Measurements from ENCODE around the gene PRR29.

Gene PRR29

DNA sequence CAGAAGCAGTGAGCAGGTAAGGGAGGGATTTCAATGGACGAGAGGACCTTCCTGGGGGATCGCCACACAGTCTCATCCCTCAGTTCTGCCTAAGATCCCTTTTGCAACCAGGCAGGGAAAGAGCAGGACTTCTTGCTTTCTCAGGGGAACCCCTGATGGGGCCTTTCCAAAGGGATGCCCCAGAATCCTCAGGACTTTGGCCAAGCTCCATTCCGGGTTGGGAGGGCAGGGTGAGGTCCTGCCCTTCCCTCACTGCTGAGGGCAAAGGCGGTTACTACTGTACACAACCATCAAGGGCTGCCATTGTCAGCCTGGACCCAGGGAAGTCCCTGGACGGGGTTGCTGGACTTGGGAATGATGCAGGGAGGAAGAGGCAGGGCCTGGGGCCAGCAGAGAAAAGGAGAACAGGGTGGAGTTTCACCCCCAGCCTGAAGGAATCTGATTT, 9.7 kb downstream of the PRR29 start:
- Histone ChIP-seq H3K4me3 (ENCODE audit: low read depth, low read length, poor library complexity, severe bottlenecking) (no peak overlapping the region), H2AFZ (ENCODE audit: low read length) (no peak overlapping the region), H4K20me1 (ENCODE audit: insufficient read depth, low read length) (no peaks in the 10 kb centered on the region), H3K27me3 (ENCODE audit: insufficient read depth, low read length) (no peaks in the 10 kb centered on the region), H3K27ac (ENCODE audit: low read depth, low read length, poor library complexity, severe bottlenecking) (no peak overlapping the region), H3F3A (ENCODE audit: insufficient read depth, low read length) (no peaks in the 10 kb centered on the region), H3K4me2 (ENCODE audit: low read length) (no peak overlapping the region), H3K9me3 (ENCODE audit: low read length) (no peaks in the 10 kb centered on the region), H3K36me3 (ENCODE audit: insufficient read depth, low read length) (peaks cover 46% of the 10 kb centered on the region), H3K9ac (ENCODE audit: low read length) (no peak overlapping the region), H3K9me2 (ENCODE audit: low read depth, low read length) (no peaks in the 10 kb centered on the region), H3K4me1 (ENCODE audit: insufficient read depth, low read length, severe bottlenecking) (peaks cover 23% of the 10 kb centered on the region), H3K79me2 (ENCODE audit: insufficient read depth, low read length) (peaks cover 20% of the 10 kb centered on the region; the same call in 1 of the 2 replicates)
- TF ChIP-seq, protein P1, sequence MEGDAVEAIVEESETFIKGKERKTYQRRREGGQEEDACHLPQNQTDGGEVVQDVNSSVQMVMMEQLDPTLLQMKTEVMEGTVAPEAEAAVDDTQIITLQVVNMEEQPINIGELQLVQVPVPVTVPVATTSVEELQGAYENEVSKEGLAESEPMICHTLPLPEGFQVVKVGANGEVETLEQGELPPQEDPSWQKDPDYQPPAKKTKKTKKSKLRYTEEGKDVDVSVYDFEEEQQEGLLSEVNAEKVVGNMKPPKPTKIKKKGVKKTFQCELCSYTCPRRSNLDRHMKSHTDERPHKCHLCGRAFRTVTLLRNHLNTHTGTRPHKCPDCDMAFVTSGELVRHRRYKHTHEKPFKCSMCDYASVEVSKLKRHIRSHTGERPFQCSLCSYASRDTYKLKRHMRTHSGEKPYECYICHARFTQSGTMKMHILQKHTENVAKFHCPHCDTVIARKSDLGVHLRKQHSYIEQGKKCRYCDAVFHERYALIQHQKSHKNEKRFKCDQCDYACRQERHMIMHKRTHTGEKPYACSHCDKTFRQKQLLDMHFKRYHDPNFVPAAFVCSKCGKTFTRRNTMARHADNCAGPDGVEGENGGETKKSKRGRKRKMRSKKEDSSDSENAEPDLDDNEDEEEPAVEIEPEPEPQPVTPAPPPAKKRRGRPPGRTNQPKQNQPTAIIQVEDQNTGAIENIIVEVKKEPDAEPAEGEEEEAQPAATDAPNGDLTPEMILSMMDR (IDR thresholded peaks at IDR 0.05; ENCODE audit: low read length), result no peak
- TF ChIP-seq EZH2 (IDR thresholded peaks at IDR 0.05; ENCODE audit: borderline replicate concordance, low read length), result no peak

DNA sequence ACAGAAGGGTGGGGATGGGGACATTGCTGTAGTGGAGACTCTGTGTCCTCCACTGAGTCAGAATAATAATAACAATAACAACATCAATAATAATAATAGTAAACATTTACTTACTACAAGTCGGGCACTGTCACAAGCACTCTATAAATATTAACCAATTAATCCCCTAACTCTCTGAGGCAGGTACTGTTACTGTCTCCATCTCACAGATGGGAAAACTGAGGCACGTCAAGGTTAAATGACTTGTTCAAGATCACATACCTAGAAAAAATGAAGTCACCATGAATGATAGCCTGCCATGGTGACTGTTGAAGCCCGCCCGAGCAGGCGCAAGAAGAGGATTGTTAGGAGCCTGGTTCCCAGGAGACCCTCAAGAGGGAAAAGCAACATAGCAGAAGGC, 10.2 kb downstream of the PRR29 start:
- H3K79me2 ChIP-seq (ENCODE audit: insufficient read depth, low read length), result peaks cover 24% of the 10 kb centered on the region; the same call in 1 of the 2 replicates
- no peak overlapping the region for H2AFZ ChIP-seq (ENCODE audit: low read length)
- H3K4me2 ChIP-seq (ENCODE audit: low read length), result no peak overlapping the region
- no peaks in the 10 kb centered on the region for H3K9me3 ChIP-seq (ENCODE audit: low read length)
- no peaks in the 10 kb centered on the region for H3K9me2 ChIP-seq (ENCODE audit: low read depth, low read length)
- H3K9ac ChIP-seq (ENCODE audit: low read length), result no peak overlapping the region
- no peaks in the 10 kb centered on the region for H3F3A ChIP-seq (ENCODE audit: insufficient read depth, low read length)
- no peak overlapping the region for H3K4me3 ChIP-seq (ENCODE audit: low read depth, low read length, poor library complexity, severe bottlenecking)
- no peaks in the 10 kb centered on the region for H3K27me3 ChIP-seq (ENCODE audit: insufficient read depth, low read length)
- H3K27ac ChIP-seq (ENCODE audit: low read depth, low read length, poor library complexity, severe bottlenecking), result no peak overlapping the region
- TF ChIP-seq EZH2 (IDR thresholded peaks at IDR 0.05; ENCODE audit: borderline replicate concordance, low read length), result no peak
- TF ChIP-seq, protein P1 (IDR thresholded peaks at IDR 0.05; ENCODE audit: low read length), result no peak
- peaks cover 23% of the 10 kb centered on the region for H3K4me1 ChIP-seq (ENCODE audit: insufficient read depth, low read length, severe bottlenecking)
- H4K20me1 ChIP-seq (ENCODE audit: insufficient read depth, low read length), result no peaks in the 10 kb centered on the region
- H3K36me3 ChIP-seq (ENCODE audit: insufficient read depth, low read length), result peaks cover 41% of the 10 kb centered on the region

DNA sequence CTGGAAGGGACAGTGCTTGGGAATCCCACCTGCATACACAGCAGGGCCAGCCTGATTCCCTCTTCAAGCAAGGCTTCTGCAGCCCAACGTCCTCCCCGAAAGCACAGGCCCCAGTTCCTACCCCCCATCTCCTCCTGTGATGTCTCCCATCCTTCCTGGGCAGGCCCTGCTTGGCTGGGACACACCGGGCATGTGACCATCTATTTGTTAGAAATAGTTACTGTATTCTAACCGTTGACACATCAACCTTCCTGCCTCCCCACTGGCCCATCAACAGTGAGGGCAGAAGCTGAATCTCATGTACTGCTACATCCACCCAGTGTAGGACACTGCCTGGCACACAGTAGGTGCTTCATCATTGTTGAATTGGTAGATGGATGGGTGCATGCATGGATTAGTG, 10.7 kb downstream of the PRR29 start:
- Histone ChIP-seq H3K27me3 (ENCODE audit: insufficient read depth, low read length) (no peaks in the 10 kb centered on the region), H3K9ac (ENCODE audit: low read length) (no peak overlapping the region), H2AFZ (ENCODE audit: low read length) (no peak overlapping the region), H3K27ac (ENCODE audit: low read depth, low read length, poor library complexity, severe bottlenecking) (no peak overlapping the region), H3K4me1 (ENCODE audit: insufficient read depth, low read length, severe bottlenecking) (peaks cover 23% of the 10 kb centered on the region), H3K9me3 (ENCODE audit: low read length) (no peaks in the 10 kb centered on the region), H3K79me2 (ENCODE audit: insufficient read depth, low read length) (peaks cover 29% of the 10 kb centered on the region; the same call in 1 of the 2 replicates), H4K20me1 (ENCODE audit: insufficient read depth, low read length) (no peaks in the 10 kb centered on the region), H3K36me3 (ENCODE audit: insufficient read depth, low read length) (peaks cover 36% of the 10 kb centered on the region), H3K4me2 (ENCODE audit: low read length) (no peak overlapping the region), H3F3A (ENCODE audit: insufficient read depth, low read length) (no peaks in the 10 kb centered on the region), H3K4me3 (ENCODE audit: low read depth, low read length, poor library complexity, severe bottlenecking) (no peak overlapping the region), H3K9me2 (ENCODE audit: low read depth, low read length) (no peaks in the 10 kb centered on the region)
- TF ChIP-seq EZH2 (IDR thresholded peaks at IDR 0.05; ENCODE audit: borderline replicate concordance, low read length), result no peak
- TF ChIP-seq, protein P1 (IDR thresholded peaks at IDR 0.05; ENCODE audit: low read length), result no peak
